Epidermal melanocyte (primary cell): ENCODE measurements around the gene VIM.
"Not testable (repeated sequence)": the region's sequence is repeated elsewhere in the genome, so short reads cannot be mapped to it uniquely, and the experiment has no call there.

Experiments used
- DNase-seq: peaks from one replicate; pipeline ENCODE4 v3.0.0; 2011; ENCODE audit warnings: low spot score; ENCODE audit not compliant: insufficient read length

The VIM gene

DNA sequence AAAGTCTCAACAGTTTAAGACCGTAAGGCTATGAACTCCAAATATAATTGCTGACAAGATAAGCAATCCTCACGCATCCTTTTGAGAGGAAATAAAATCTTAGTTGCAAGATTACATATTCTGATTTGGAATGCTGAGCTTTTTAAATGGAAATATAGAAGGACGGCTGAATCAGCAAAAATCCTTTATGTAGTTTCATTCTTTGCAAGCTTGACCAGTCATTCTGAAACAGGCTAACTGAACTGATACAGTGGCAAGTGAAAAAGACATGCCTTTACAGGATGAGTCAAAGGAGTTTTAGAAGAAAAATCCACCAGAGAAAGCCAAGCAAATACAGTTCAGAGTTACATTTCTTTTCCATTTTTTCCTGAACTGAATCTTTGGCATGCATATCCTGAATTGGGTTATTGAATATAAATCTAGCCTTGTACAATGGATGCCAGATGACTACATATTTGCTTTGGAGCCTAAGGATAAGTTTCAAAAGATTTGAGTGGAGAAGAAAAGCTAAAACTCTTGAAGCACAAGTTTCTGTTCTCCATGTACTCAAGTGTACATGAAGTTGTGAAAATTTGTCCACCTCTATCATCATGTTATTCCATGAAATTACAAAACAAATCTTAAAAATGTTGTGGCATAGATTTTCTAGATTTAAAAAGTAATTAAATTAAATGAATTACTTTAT, 4.4 kb downstream of the VIM start:
- no peak for DNase-seq

DNA sequence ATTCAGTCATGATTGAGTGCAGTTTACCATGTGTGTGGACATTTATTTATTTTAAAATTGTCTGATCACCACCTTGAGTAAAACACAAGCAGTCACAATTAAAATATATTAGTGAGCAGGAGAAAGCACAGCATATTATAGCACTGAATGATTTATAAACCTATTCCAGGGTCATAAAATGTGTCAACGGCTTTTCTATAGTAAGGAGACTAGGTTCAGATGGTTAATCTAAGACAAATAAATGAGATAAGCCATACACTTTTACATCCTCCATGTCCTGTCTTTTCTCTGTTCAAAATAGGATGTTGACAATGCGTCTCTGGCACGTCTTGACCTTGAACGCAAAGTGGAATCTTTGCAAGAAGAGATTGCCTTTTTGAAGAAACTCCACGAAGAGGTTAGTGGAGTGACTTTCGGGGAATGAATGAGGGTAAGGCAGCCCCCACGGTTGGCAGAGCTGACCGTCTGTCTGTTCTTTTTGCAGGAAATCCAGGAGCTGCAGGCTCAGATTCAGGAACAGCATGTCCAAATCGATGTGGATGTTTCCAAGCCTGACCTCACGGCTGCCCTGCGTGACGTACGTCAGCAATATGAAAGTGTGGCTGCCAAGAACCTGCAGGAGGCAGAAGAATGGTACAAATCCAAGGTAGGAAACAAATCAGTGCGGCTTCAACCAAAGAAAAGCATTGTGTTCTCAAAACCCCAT, 5.4 kb downstream of the VIM start:
- no peak for DNase-seq

DNA sequence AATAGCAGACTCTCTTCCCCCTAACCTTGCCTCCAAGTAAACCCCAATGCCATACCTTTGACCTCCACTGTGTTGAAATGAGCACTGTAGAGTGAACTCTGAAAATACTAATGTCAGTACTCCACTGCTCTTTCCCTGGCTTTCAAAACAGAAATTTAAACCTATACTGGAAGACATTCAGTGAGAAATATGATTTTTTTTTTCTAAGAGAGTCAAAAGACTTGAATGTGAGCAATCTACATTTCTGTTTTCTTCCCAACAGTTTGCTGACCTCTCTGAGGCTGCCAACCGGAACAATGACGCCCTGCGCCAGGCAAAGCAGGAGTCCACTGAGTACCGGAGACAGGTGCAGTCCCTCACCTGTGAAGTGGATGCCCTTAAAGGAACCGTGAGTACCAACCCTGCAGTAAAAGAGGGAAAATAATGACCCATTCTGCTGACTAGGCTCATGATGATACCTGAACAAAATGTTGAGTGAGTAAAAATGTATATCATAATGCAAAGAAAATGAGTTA, 6.4 kb downstream of the VIM start:
- no peak for DNase-seq

DNA sequence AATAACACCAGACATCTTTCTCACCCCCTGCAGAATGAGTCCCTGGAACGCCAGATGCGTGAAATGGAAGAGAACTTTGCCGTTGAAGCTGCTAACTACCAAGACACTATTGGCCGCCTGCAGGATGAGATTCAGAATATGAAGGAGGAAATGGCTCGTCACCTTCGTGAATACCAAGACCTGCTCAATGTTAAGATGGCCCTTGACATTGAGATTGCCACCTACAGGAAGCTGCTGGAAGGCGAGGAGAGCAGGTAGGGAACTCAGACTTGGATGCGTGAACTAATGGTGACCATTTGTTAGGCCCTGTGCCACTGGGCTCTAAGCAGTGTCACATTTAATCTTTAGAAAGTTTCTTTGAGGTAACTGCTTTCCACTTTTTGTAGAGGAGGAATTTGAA, 7.1 kb downstream of the VIM start:
- no peak for DNase-seq

DNA sequence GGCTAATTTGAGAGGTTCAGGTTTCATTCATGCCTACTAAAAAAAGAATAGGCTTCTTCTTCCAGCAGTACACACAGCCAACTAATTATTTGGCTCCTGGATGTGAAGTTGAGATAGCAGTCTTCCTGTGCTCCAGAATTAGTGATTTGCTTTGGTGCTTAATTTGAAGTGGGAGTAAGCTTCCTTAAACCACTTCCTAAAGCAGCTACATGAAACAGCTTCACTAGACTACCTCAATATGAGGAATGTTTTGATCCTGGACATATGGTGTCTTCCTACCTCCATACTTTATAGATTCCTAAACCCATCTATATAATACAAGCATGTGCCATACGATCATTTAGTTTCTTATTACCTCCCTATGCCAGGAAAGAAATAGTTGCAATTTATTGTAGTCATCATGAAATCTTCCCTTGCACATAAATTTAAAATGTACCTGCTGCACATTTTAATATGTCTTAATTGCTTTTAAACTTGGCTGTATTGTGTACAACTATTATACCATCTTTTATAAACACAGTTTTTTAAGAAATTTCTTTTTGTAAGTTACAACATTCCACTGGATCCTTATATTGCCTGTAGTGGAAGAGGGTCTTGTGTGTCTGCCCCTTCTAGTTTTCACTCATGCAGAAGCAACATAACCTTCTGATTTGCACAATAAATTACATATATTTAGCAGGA, 8.6 kb downstream of the VIM start:
- DNase-seq: no peak

DNA sequence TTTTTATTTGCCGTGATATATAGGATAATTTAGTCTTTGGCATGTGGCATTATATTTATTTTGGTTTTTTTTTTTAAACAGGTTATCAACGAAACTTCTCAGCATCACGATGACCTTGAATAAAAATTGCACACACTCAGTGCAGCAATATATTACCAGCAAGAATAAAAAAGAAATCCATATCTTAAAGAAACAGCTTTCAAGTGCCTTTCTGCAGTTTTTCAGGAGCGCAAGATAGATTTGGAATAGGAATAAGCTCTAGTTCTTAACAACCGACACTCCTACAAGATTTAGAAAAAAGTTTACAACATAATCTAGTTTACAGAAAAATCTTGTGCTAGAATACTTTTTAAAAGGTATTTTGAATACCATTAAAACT, 9.1 kb downstream of the VIM start:
- DNase-seq: no peak

DNA sequence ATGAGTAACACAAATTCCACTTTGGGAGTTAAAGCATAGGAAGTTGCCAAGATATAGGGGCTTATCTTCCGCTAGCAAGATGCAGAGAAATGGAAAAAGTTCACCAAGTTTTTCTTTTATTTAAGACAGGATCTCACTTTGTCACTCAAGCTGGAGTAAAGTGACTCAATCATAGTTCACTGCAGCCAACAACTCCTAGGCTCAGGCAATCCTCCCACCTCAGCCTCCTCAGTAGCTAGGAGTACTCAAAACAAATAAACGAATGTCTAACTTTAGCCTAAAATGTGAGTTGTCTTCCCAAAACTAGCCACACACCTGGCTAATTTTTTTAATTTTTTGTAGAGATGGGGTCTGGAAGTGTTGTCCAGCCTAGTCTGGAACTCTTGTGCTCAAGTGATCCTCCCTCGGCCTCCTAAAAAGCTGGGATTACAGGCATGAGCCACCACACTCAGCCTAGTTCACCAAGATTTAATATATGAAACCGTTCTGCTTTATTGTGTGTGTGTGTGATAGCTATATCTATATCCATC, 9.9 kb downstream of the VIM start:
- DNase-seq: no peak

DNA sequence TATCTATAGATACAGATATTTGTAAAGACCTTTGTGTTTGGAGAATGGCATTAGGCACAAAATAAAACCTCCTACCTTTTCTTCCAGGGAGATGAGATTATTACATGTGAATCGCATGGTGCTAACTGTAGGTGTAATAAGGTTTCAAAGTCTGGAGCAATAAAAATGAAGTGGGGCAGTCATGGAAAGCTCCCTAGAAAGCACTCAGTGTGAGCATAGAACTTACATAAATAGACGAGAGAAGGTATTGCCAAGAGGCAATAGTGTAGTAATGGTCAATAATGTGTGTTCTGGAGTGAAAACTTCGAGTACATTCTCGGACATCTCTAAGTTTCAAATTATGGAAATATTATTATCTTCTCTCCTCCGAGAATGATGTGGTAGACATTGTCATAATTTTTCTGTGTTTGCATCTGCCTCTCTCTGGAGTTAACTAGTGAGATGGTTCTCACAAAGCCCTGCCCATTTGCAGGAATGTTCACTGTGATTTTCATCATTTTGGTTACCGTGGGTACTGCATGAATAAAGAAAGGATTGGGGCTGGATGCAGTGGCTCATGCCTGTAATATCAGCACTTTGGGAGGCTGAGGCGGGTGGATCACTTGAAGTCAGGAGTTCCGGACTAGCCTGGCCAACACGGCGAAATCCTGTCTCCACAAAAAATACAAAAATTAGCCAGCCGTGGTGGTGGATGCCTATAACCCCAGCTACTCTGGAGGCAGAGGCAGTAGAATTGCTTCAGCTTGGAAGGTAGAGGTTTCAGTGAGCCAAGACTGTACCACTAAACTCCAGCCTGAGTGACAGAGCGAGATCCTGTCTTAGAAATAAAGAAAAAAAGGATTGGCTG, 10.6 kb downstream of the VIM start:
- DNase-seq: peak; percentile 18

DNA sequence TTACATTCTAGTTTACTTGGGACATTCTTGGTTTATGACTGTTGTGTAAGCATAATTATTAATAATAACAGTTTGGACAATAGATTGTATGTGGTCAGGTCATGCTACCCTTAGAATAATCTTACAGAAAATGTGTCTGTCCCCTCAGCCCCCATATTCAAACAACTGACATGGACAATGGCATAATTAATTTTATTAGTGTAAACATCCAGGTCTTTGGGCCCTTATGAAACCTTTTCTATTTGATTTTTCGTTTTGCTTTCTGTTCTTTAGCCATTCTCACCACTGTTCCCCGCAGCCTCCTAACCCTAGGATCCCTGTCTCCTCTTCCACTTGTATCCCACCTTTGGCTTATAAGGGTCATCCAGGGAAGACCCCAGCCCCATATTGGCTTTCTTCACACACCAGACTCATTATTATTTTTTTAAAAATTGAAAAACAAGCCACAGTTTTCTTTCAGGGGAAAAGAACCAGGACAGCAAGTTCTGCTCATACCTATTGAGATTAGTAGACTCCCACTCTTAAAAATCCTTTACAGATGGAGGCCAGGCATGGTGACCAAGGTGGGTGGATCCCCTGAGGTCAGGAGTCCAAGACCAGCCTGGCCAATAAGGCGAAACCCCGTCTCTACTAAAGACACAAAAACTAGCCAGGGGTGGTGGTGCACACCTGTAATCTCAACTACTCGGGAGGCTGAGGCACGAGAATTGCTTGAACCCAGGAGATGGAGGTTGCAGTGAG, 11.5 kb downstream of the VIM start:
- DNase-seq: no peak

DNA sequence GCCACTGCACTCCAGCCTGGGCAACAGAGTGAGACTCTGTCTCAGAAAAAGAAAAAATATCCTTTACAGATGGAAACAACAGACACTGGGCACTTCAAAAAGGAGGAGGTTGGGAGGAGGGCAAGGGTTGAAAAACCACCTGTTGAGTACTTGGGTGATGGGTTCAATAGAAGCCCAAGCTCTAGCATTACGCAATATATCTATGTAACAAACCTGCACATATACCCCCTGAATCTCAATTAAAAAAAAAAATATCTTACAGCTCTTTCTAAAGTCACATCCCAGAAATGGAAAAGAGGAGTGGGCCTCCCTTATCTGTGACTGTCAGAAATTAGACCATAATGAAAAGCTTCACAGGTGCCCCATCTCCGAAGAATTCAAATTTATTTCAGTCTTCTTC, 12.1 kb downstream of the VIM start:
- no peak for DNase-seq

DNA sequence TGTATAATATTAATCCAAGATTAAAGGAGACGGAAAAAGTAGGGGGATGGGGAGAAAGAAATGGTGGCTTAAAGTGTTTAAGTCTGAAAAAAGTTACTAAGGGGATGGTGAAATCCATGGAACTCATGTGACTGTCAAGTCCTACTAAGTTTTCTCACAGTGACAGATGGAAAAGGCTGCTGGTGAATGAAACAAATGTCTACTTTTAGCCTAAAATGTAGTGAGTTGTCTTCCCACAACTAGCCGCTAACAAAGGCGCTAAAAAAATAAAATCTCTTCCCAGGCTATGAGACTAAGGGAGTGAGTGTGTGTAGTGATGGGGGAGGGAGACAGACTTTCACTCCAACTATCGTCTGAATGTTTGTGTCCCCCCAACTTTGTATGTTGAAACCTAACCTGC, 12.6 kb downstream of the VIM start:
- DNase-seq: no peak

DNA sequence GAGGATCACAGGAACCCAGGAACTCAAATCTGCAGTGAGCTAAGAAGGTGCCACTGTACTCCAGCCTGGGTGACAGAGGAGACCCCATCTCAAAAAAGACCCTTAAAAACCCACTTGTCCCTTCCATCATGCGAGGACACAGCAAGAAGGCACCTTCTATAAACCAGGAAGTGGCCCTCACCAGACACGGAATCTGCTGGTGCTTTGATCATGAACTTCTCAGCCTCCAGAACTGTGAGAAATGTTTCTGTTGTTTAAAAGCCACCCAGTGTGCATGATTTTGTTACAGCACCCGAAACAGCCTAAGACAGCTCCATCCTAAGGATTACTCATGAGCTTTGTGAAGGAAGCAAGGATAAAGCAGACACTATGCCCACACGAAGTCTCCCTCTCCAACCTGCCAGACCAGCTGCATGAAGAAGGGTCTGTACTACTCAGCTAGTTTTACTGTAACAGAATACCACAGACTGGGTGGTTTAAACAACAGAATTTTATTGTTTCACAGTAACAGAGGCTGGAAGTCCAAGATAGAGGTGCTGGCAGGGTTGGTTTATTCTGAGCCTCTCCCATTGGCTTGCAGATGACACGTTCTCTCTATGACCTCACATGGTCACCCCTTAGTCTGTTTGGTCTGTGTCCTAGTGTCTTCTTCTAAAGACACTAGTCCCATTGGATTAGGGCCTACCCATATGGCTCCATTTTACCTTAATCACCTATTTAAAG, 13.7 kb downstream of the VIM start:
- no peak for DNase-seq

DNA sequence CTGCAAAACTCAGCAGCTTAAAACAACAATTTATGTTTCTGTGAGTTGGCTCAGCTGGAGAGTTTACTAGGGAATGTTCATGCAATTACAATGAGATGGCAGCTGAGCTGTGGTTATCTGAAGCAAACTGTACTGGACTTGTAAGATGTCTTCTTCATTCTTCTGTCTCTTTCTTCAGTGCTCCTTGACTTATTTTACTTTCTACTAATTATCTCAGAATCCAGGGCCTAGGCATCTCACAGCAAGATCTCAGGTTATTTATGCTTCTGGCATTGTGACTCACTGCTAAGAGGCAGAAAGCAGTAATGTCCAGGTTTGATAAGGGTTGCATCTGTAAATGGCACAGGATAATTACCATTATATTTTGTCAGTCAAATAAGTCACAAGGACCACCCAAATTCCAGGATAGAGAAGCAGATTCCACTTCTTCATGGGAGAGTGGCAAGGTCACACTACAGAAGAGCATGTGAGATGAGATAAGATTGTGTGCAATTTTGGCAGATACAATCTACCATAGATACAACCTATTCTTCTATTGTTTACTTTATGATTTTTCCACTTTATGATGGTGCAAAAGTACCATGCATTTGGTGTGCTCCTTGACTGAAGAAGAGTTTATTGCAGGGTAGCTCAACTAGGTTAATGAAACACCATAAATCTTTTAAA, 16.8 kb downstream of the VIM start:
- no peak for DNase-seq

DNA sequence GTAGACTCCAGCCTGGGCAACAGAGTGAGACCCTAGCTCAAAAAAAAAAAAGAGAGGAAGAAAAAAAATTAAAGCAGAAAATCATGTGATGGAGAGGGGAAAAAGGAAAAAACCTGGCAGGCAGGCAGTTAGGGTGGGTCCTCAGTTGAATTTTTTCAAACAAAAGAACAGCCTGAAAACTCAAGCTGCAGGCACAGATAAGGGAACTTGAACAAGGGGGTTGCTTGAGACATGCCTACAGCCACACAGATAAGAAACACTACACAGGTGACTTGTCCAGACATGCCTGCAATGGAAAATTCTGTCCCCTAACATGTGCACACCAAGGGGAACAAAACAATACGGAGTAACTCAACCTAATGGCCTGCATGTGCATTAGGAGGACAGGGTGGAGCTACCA, 19.2 kb downstream of the VIM start:
- DNase-seq: no peak

DNA sequence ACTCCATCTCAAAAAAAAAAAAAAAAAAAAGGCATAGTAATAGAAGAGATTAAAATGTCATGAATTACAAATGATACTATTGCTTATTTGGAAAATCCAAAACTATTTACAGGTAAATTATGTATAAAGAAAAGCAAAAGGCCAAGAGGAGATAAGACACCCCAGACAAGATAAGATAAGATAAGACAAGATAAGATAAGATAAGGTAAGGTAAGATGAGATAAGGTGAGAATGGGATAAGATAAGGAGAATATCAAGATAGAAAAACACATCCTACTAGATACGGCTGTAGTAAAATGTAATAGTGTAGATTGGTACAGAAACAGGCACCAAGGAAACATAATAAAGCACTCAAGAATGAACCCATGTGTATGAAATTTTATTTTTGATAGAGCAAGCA, 20.9 kb downstream of the VIM start:
- no peak for DNase-seq

DNA sequence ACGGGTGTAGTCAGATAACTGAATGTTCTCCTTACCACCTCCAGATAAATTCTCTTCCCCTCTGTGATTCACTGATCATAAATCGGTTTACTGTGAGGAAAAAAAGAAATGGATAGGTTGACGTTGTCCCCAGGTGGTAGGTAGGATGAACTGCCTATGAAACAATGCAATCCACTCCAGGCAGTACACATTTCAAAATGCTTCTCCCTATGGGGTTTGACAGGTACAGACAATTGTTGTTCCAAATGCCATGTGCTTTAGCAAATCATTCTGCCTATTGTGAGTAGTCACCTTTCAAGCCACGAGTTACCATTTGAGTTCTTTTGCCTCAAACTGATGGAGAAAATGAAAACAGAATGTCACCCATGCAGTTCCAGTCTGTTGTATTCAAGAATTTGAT, 21.8 kb downstream of the VIM start:
- no peak for DNase-seq

DNA sequence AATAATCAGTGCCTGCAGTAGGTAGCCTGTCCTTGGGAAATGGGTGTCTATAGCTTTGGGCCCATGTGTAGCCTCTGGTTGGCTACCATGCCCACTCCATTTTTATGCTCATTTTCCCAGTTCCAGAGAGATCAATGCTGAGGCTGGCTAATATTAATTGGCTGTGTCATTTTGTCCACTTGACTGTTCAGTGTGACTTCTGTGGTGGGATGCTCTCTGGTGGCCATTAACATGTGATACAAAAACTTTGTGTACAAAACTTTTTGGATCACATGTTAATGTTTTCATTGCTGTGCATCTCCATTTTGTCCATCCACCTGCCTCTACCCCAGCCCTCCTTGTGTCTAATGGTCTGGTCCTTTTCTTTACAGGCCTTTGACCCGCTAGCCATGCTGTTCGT, 22.7 kb downstream of the VIM start:
- DNase-seq: no peak

DNA sequence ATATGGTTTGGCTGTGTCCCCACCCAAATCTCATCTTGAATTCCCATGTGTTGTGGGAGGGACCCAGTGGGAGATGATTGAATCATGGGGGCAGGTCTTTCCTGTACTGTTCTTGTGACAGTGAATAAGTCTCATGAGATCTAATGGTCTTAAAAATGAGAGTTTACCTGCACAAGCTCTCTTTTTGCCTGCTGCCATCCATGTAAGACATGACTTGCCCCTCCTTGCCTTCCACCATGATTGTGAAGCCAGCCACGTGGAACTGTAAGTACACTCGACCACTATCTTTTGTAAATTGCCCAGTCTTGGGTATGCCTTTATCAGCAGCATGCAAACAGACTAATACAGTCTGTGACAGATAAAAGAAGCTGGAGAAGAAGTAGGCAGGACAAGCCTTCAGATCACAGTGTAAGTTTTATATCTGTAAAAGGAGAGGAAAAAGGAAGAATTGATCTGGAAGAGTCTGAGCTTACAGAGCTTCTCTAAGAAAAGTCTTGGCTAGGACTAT, 26.6 kb downstream of the VIM start:
- DNase-seq: not testable (repeated sequence)

DNA sequence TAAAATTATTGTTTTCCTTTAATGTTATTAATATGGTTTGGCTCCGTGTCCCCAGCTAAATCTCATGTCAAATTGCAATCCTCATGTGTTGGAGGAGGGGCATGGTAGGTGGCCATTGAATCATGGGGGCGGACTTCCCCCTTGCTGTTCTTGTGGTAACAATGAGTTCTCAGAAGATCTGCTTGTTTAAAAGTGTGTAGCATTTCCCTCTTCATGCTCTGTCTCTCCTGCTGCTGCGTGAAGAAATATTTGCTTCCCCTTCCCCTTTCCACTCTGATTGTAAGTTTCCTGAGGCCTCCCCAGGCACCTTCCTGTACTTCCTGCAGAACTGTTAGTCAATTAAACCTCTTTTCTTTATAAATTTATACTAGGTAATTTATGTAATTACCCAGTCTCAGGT, 27.5 kb downstream of the VIM start:
- DNase-seq: no peak
